Right atrium auricular region (tissue), 2 donors: ENCODE measurements around the gene SEMG2. TPM values are rescaled to one million over a fixed set of nuclear protein-coding genes. Genes with fewer than 3 reads are reported as not detected.

ENCODE experiments used
- DNase-seq: peaks from one replicate; pipeline ENCODE4 v3.0.0-alpha.2; 2019; ENCODE audit warnings: low spot score
- H3K27ac ChIP-seq, 2 donors: fragments of 200-600 bp; sonication (generic); 1 replicate in 1 of 2; 2 replicates in 1 of 2; pipeline ENCODE4 v1.5.1; 2016 to 2019
- H3K27me3 ChIP-seq, 2 donors: fragments of 200-600 bp; sonication (generic); one replicate each; pipeline versions ENCODE4 v1.5.1 to v1.6.0; 2017 to 2019
- H3K36me3 ChIP-seq: fragments of 200-600 bp; sonication (generic); one replicate; pipeline ENCODE4 v1.5.1; 2016
- H3K4me1 ChIP-seq, 2 donors: fragments of 200-600 bp; sonication (generic); one replicate each; pipeline versions ENCODE4 v1.5.1 to v1.6.0; 2017 to 2019
- H3K4me3 ChIP-seq, 2 donors: fragments of 200-600 bp; sonication (generic); 1 replicate in 1 of 2; 2 replicates in 1 of 2; pipeline ENCODE4 v1.5.1; 2017 to 2019; ENCODE audit warnings: mild to moderate bottlenecking in 1 of 2, moderate library complexity in 1 of 2
- H3K9me3 ChIP-seq, 2 donors: fragments of 200-600 bp; sonication (generic); one replicate each; pipeline ENCODE4 v1.5.1; 2019
- CTCF ChIP-seq, 2 donors: fragments of 200-600 bp; sonication (generic); IDR thresholded peaks; one replicate each; pipeline ENCODE4 v1.5.1; 2019; ENCODE audit warnings: antibody characterized with exemption in 2 of 2
- total RNA-seq, 2 donors: library from RNA; depleted of rRNA; stranded (reverse); fragments of >200 nt; gene quantifications; one replicate each; pipeline ENCODE4 v1.1.0, GENCODE V29; 2016

Gene SEMG2
- not detected for total RNA-seq

GRCh38 chr20:45221076-45221475 is at the start of gene SEMG2:
Gene SEMG2 (plus strand): TSS chr20:45221373. CDS start chr20:45221390, 17 bp downstream.
- TF ChIP-seq CTCF (IDR thresholded peaks at IDR 0.05): no peak
- Histone ChIP-seq H3K27me3 (no peaks in the 10 kb centered on the region), H3K27ac (no peak within 1 kb of the TSS), H3K9me3 (no peaks in the 10 kb centered on the region), H3K4me1 (no peaks in the 10 kb centered on the region), H3K36me3 (no peaks in the 10 kb centered on the region), H3K4me3 (no peak within 1 kb of the TSS)
- DNase-seq: no peak

GRCh38 chr20:45173522-45173921 is 47.7 kb upstream of the SEMG2 start:
- Histone ChIP-seq H3K36me3 (no peaks in the 10 kb centered on the region), H3K4me3 (no peak overlapping the region), H3K9me3 (peaks cover 0 to 12% of the 10 kb centered on the region in 2 donors), H3K4me1 (no peaks in the 10 kb centered on the region), H3K27me3 (no peaks in the 10 kb centered on the region), H3K27ac (no peak overlapping the region)
- no peak for DNase-seq
- no peak for TF ChIP-seq CTCF (IDR thresholded peaks at IDR 0.05)

- Histone ChIP-seq H3K4me1 (no peaks in the 10 kb centered on the region), H3K27me3 (no peaks in the 10 kb centered on the region), H3K9me3 (peaks cover 0 to 8% of the 10 kb centered on the region in 2 donors), H3K36me3 (no peaks in the 10 kb centered on the region), H3K27ac (no peak within 1 kb of the TSS), H3K4me3 (no peak within 1 kb of the TSS)
- TF ChIP-seq CTCF (IDR thresholded peaks at IDR 0.05): no peak
- no peak for DNase-seq
These were observed 46.5 kb upstream of the SEMG2 start, which contains the start of gene PI3 for GRCh38 chr20:45174434-45175364. Gene PI3 (plus strand): TSS chr20:45174902. CDS start chr20:45174923, 21 bp downstream.

GRCh38 chr20:45176526-45177267 is 44.5 kb upstream of the SEMG2 start:
- H3K9me3 ChIP-seq: no peaks in the 10 kb centered on the region
- no peaks in the 10 kb centered on the region for H3K36me3 ChIP-seq
- no peak overlapping the region for H3K4me3 ChIP-seq
- DNase-seq: no peak
- H3K4me1 ChIP-seq: no peaks in the 10 kb centered on the region
- TF ChIP-seq CTCF (IDR thresholded peaks at IDR 0.05): no peak
- no peaks in the 10 kb centered on the region for H3K27me3 ChIP-seq
- H3K27ac ChIP-seq: no peak overlapping the region

GRCh38 chr20:45179166-45179565 is 42.0 kb upstream of the SEMG2 start:
- no peaks in the 10 kb centered on the region for H3K36me3 ChIP-seq
- no peaks in the 10 kb centered on the region for H3K4me1 ChIP-seq
- no peaks in the 10 kb centered on the region for H3K27me3 ChIP-seq
- no peak overlapping the region for H3K4me3 ChIP-seq
- H3K9me3 ChIP-seq: no peaks in the 10 kb centered on the region
- no peak overlapping the region for H3K27ac ChIP-seq
- no peak for TF ChIP-seq CTCF (IDR thresholded peaks at IDR 0.05)
- no peak for DNase-seq
